Measurements from ENCODE around the gene YOD1.

Gene YOD1

DNA sequence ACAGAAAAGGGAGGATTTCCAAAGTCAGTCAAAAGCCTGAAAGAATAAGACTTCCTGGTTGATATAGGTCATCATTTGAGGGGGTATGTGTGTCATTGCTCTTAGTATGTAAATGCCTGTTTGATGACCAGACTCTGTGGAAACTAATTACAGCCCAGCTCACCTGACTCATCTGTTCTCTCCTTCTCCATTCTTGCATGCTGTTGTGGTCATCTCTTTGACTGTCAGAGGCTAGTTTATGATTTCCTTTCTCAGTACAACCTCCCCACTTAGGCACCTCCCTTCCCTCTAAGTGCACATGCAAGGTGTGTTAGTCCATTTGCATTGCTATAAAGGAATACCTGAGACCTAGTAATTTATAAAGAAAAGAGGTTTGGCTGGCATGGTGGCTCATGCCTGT, 16.0 kb downstream of the YOD1 start:
- Histone ChIP-seq H3F3A (ENCODE audit: insufficient read depth) (no peaks in the 10 kb centered on the region), H3K36me3 (ENCODE audit: low read length) (no peaks in the 10 kb centered on the region), H3K9me3 (ENCODE audit: insufficient read depth, low read length) (no peaks in the 10 kb centered on the region), H4K20me1 (ENCODE audit: low read depth, low read length) (no peaks in the 10 kb centered on the region), H3K9me2 (replicated peaks; ENCODE audit: insufficient read depth, low read length) (no peaks in the 10 kb centered on the region), H3K4me2 (ENCODE audit: low read depth, low read length, poor library complexity, severe bottlenecking) (no peak overlapping the region), H3K4me3 (ENCODE audit: insufficient read depth, low read length, poor library complexity, severe bottlenecking) (no peak overlapping the region), H3K9ac (ENCODE audit: low read length) (no peak overlapping the region), H3K27ac (ENCODE audit: low read depth, low read length) (no peak overlapping the region), H2AFZ (ENCODE audit: low read depth, low read length, severe bottlenecking) (no peak overlapping the region), H3K79me2 (ENCODE audit: insufficient read depth, low read length) (no peaks in the 10 kb centered on the region), H3K27me3 (ENCODE audit: low read length) (no peaks in the 10 kb centered on the region)
- TF ChIP-seq EZH2phosphoT487 (conservative IDR thresholded peaks at IDR 0.05; ENCODE audit: low read length) (no peak), CTCF (IDR thresholded peaks at IDR 0.05; ENCODE audit: insufficient read depth, low read length, poor library complexity, severe bottlenecking) (no peak)

- TF ChIP-seq EZH2phosphoT487 (conservative IDR thresholded peaks at IDR 0.05; ENCODE audit: low read length) (no peak), CTCF (IDR thresholded peaks at IDR 0.05; ENCODE audit: insufficient read depth, low read length, poor library complexity, severe bottlenecking) (no peak)
- H3K4me2 ChIP-seq (ENCODE audit: low read depth, low read length, poor library complexity, severe bottlenecking), result no peak overlapping the region
- H3K27me3 ChIP-seq (ENCODE audit: low read length), result no peaks in the 10 kb centered on the region
- no peaks in the 10 kb centered on the region for H3F3A ChIP-seq (ENCODE audit: insufficient read depth)
- no peaks in the 10 kb centered on the region for H3K36me3 ChIP-seq (ENCODE audit: low read length)
- H2AFZ ChIP-seq (ENCODE audit: low read depth, low read length, severe bottlenecking), result no peak overlapping the region
- H3K9me3 ChIP-seq (ENCODE audit: insufficient read depth, low read length), result no peaks in the 10 kb centered on the region
- no peaks in the 10 kb centered on the region for H4K20me1 ChIP-seq (ENCODE audit: low read depth, low read length)
- H3K4me3 ChIP-seq (ENCODE audit: insufficient read depth, low read length, poor library complexity, severe bottlenecking), result no peak overlapping the region
- H3K79me2 ChIP-seq (ENCODE audit: insufficient read depth, low read length), result no peaks in the 10 kb centered on the region
- no peaks in the 10 kb centered on the region for H3K9me2 ChIP-seq (replicated peaks; ENCODE audit: insufficient read depth, low read length)
- no peak overlapping the region for H3K27ac ChIP-seq (ENCODE audit: low read depth, low read length)
- H3K9ac ChIP-seq (ENCODE audit: low read length), result no peak overlapping the region
Observed at GRCh38 chr1:207034208-207034607, 16.8 kb downstream of the YOD1 start.

DNA sequence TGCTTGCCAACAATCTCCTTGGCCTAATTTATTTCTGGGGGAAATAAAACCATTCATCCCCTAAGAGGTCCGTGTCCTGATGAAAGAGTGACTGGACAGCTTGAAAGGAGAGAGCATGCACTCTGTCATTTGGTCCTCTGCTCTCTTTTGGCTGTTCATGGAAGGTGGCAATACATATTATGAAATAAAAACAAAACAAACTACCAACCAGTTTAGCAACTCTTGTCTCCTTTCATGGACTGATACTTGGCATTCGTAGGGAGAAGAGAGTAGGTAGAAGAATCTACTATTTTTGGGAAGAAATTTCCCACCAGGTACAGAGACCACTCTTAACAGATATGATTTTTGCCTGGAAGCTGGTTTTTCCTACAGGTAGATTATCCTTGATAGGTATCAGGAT, 17.7 kb downstream of the YOD1 start:
- Histone ChIP-seq H3K9ac (ENCODE audit: low read length) (no peak overlapping the region), H2AFZ (ENCODE audit: low read depth, low read length, severe bottlenecking) (no peak overlapping the region), H3K9me2 (replicated peaks; ENCODE audit: insufficient read depth, low read length) (no peaks in the 10 kb centered on the region), H4K20me1 (ENCODE audit: low read depth, low read length) (no peaks in the 10 kb centered on the region), H3K9me3 (ENCODE audit: insufficient read depth, low read length) (no peaks in the 10 kb centered on the region), H3K27me3 (ENCODE audit: low read length) (no peaks in the 10 kb centered on the region), H3K4me2 (ENCODE audit: low read depth, low read length, poor library complexity, severe bottlenecking) (no peak overlapping the region), H3K36me3 (ENCODE audit: low read length) (no peaks in the 10 kb centered on the region), H3K4me3 (ENCODE audit: insufficient read depth, low read length, poor library complexity, severe bottlenecking) (no peak overlapping the region), H3F3A (ENCODE audit: insufficient read depth) (no peaks in the 10 kb centered on the region), H3K27ac (ENCODE audit: low read depth, low read length) (no peak overlapping the region), H3K79me2 (ENCODE audit: insufficient read depth, low read length) (no peaks in the 10 kb centered on the region)
- no peak for TF ChIP-seq EZH2phosphoT487 (conservative IDR thresholded peaks at IDR 0.05; ENCODE audit: low read length)
- no peak for TF ChIP-seq CTCF (IDR thresholded peaks at IDR 0.05; ENCODE audit: insufficient read depth, low read length, poor library complexity, severe bottlenecking)

Data from SU-DHL-6 (cell line).